Stomach smooth muscle (tissue), 2 donors: ENCODE data around the gene PPCDC.

Experiments used
- H3K27ac ChIP-seq: one replicate; pipeline ENCODE4 v1.7.0; 2013; ENCODE audit warnings: mild to moderate bottlenecking, low read length, inconsistent platforms
- H3K27me3 ChIP-seq, 2 donors: one replicate each; pipeline ENCODE4 v1.7.0; 2013; ENCODE audit warnings: low read length in 2 of 2; ENCODE audit not compliant: insufficient read depth in 2 of 2, control insufficient read depth in 1 of 2
- H3K36me3 ChIP-seq, 2 donors: one replicate each; pipeline ENCODE4 v1.7.0; 2013; ENCODE audit warnings: low read length in 2 of 2; ENCODE audit not compliant: control insufficient read depth in 2 of 2, insufficient read depth in 2 of 2
- H3K4me1 ChIP-seq: one replicate; pipeline ENCODE4 v1.7.0; 2013; ENCODE audit warnings: low read length; ENCODE audit not compliant: control insufficient read depth, insufficient read depth
- H3K4me3 ChIP-seq, 2 donors: one replicate each; pipeline ENCODE4 v1.7.0; 2013; ENCODE audit warnings: low read length in 2 of 2
- H3K9ac ChIP-seq, 2 donors: one replicate each; pipeline ENCODE4 v1.7.0; 2013; ENCODE audit warnings: low read length in 2 of 2, mild to moderate bottlenecking in 1 of 2
- H3K9me3 ChIP-seq, 2 donors: one replicate each; pipeline ENCODE4 v1.7.0; 2013; ENCODE audit warnings: low read length in 2 of 2; ENCODE audit not compliant: control insufficient read depth in 2 of 2
- donor health status: healthy.
- donor health status: Pancreatic carcinoma.

Gene PPCDC

GRCh38 chr15:74994236-74994635 lies 29.2 kb upstream of the PPCDC start:
- H3K4me1 ChIP-seq: peaks cover 15% of the 10 kb centered on the region
- no peaks in the 10 kb centered on the region for H3K9me3 ChIP-seq
- H3K27ac ChIP-seq: no peak overlapping the region
- no peaks in the 10 kb centered on the region for H3K36me3 ChIP-seq
- H3K4me3 ChIP-seq: no peak overlapping the region
- H3K27me3 ChIP-seq: peaks cover 12 to 22% of the 10 kb centered on the region in 2 donors
- H3K9ac ChIP-seq: no peak overlapping the region

- peak overlapping the region; percentile 65 to 75 for H3K4me3 ChIP-seq
- H3K27me3 ChIP-seq: peaks cover 12 to 23% of the 10 kb centered on the region in 2 donors
- H3K4me1 ChIP-seq: peaks cover 15% of the 10 kb centered on the region
- H3K27ac ChIP-seq: no peak overlapping the region
- no peaks in the 10 kb centered on the region for H3K9me3 ChIP-seq
- H3K36me3 ChIP-seq: no peaks in the 10 kb centered on the region
- no peak overlapping the region for H3K9ac ChIP-seq
Measured at GRCh38 chr15:74994685-74995084, 28.7 kb upstream of the PPCDC start.

GRCh38 chr15:74995182-74995778 lies 28.1 kb upstream of the PPCDC start, which contains the start of gene SCAMP5:
TSS of gene SCAMP5 (plus strand) at chr15:74995563. CDS start at chr15:75011840, 16,277 bp downstream.
- Histone ChIP-seq H3K9me3 (no peaks in the 10 kb centered on the region), H3K9ac (peak within 1 kb of the TSS in 1 of 2 donors; percentile 46), H3K36me3 (no peaks in the 10 kb centered on the region), H3K27me3 (peaks cover 12 to 23% of the 10 kb centered on the region in 2 donors), H3K27ac (no peak within 1 kb of the TSS), H3K4me1 (peaks cover 15% of the 10 kb centered on the region), H3K4me3 (peak within 1 kb of the TSS; percentile 67 to 75)

GRCh38 chr15:74995779-74996765 lies 27.3 kb upstream of the PPCDC start:
- peaks cover 12 to 23% of the 10 kb centered on the region in 2 donors for H3K27me3 ChIP-seq
- H3K9ac ChIP-seq: peak overlapping the region in 1 of 2 donors; percentile 46
- H3K27ac ChIP-seq: no peak overlapping the region
- no peaks in the 10 kb centered on the region for H3K9me3 ChIP-seq
- no peaks in the 10 kb centered on the region for H3K36me3 ChIP-seq
- peaks cover 15% of the 10 kb centered on the region for H3K4me1 ChIP-seq
- H3K4me3 ChIP-seq: peak overlapping the region; percentile 67 to 75

GRCh38 chr15:74997141-74997540 lies 26.2 kb upstream of the PPCDC start:
- H3K4me3 ChIP-seq: no peak overlapping the region
- H3K9me3 ChIP-seq: no peaks in the 10 kb centered on the region
- no peaks in the 10 kb centered on the region for H3K36me3 ChIP-seq
- no peak overlapping the region for H3K27ac ChIP-seq
- peaks cover 12 to 19% of the 10 kb centered on the region in 2 donors for H3K27me3 ChIP-seq
- H3K9ac ChIP-seq: no peak overlapping the region
- H3K4me1 ChIP-seq: peaks cover 15% of the 10 kb centered on the region

GRCh38 chr15:74997543-74997942 lies 25.8 kb upstream of the PPCDC start:
- H3K27me3 ChIP-seq: peaks cover 11 to 19% of the 10 kb centered on the region in 2 donors
- H3K9ac ChIP-seq: no peak overlapping the region
- H3K4me1 ChIP-seq: peaks cover 15% of the 10 kb centered on the region
- H3K9me3 ChIP-seq: no peaks in the 10 kb centered on the region
- no peaks in the 10 kb centered on the region for H3K36me3 ChIP-seq
- no peak overlapping the region for H3K4me3 ChIP-seq
- H3K27ac ChIP-seq: no peak overlapping the region

- Histone ChIP-seq H3K9me3 (no peaks in the 10 kb centered on the region), H3K27me3 (peaks cover under 1 to 17% of the 10 kb centered on the region in 2 donors), H3K27ac (no peak overlapping the region), H3K36me3 (no peaks in the 10 kb centered on the region), H3K4me1 (peaks cover 4% of the 10 kb centered on the region), H3K9ac (no peak overlapping the region), H3K4me3 (no peak overlapping the region)
Measured at GRCh38 chr15:75001310-75001709, 22.1 kb upstream of the PPCDC start.

GRCh38 chr15:75002398-75002797 lies 21.0 kb upstream of the PPCDC start:
- no peaks in the 10 kb centered on the region for H3K4me1 ChIP-seq
- H3K27ac ChIP-seq: no peak overlapping the region

GRCh38 chr15:75007216-75007615 lies 16.2 kb upstream of the PPCDC start:
- no peak overlapping the region for H3K9ac ChIP-seq
- no peaks in the 10 kb centered on the region for H3K27me3 ChIP-seq
- H3K4me3 ChIP-seq: no peak overlapping the region
- no peaks in the 10 kb centered on the region for H3K4me1 ChIP-seq
- no peaks in the 10 kb centered on the region for H3K36me3 ChIP-seq
- no peaks in the 10 kb centered on the region for H3K9me3 ChIP-seq
- H3K27ac ChIP-seq: no peak overlapping the region

More at GRCh38 chr15:75002398-75002797, 21.0 kb upstream of the PPCDC start:
- Histone ChIP-seq H3K27me3 (peaks cover 0 to 7% of the 10 kb centered on the region in 2 donors), H3K9me3 (no peaks in the 10 kb centered on the region), H3K36me3 (no peaks in the 10 kb centered on the region), H3K4me3 (no peak overlapping the region), H3K9ac (no peak overlapping the region)

GRCh38 chr15:75008221-75008625 lies 15.2 kb upstream of the PPCDC start:
- H3K4me1 ChIP-seq: no peaks in the 10 kb centered on the region
- H3K27me3 ChIP-seq: no peaks in the 10 kb centered on the region
- H3K9me3 ChIP-seq: no peaks in the 10 kb centered on the region
- no peak overlapping the region for H3K9ac ChIP-seq
- H3K27ac ChIP-seq: no peak overlapping the region
- no peak overlapping the region for H3K4me3 ChIP-seq
- no peaks in the 10 kb centered on the region for H3K36me3 ChIP-seq
